Erythroblast (primary cell): ENCODE measurements around the gene MTG2.

Experiments
- GATA1 ChIP-seq: IDR thresholded peaks from 2 replicates; pipeline ENCODE4 v1.6.1; 2011; ENCODE audit warnings: low read depth, mild to moderate bottlenecking, control low read depth, low read length, moderate library complexity
- POLR2A ChIP-seq: IDR thresholded peaks from 2 replicates; pipeline ENCODE4 v1.6.1; 2011; ENCODE audit warnings: mild to moderate bottlenecking, low read length

DNA sequence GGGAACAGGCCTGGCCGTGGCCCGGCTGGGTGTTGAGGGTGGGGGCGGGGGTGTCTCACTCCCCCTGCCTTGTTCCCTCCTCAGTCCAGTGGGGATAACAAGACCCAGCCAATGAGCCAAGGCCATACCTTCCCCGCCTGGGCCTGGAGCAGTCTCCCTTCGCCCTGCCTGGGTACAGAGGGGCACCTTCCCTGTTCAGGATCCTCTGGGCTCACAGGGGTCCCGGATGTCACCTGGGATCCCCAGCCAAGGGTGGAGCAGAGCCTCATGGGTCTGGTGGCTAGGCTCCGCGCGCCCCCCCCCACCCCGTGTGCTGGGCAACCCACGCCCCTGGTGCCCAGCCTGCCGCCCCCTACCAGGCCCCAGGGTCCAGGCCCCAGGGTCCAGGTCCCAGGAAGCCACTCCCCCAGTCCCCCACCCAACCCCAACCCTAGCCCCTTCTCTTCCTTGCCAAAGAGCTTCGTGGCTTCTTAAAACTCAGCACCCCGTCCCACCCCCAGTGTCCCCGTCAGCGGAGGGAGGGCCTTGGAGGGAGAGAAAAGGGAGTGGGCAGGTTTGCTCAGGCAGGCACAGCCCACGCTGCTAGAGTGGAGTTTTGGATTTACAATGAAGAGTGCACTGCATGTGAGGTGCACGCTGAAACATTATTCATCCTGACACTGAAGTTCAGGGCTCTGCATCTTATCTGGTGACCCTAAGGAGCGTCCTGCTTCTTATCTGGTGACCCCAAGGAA is 25.4 kb downstream of the MTG2 start:
- TF ChIP-seq POLR2A = no peak
- no peak for TF ChIP-seq GATA1
